Upper lobe of left lung (tissue), 6 donors: ENCODE results near the gene PCSK2. TPM values are rescaled to one million over a fixed set of nuclear protein-coding genes. Genes with fewer than 3 reads are reported as not detected.

Source experiments
- ATAC-seq, 2 donors: fragments of 200-7000 bp; cut with Tn5 transposase; one replicate each; pipeline ENCODE4 v1.9.1; 2022; ENCODE audit warnings: mild to moderate bottlenecking in 2 of 2, moderate library complexity in 2 of 2; ENCODE audit not compliant: low FRiP score in 2 of 2
- DNase-seq, 2 donors: peaks; one replicate each; pipeline ENCODE4 v3.0.0-alpha.2; 2019 to 2020
- H3K27ac ChIP-seq, 4 donors: fragments of 200-600 bp; sonication (generic); one replicate each; pipeline ENCODE4 v1.5.1; 2016 to 2019
- H3K27me3 ChIP-seq, 4 donors: fragments of 200-600 bp; sonication (generic); one replicate each; pipeline ENCODE4 v1.5.1; 2017 to 2019
- H3K36me3 ChIP-seq, 4 donors: fragments of 200-600 bp; sonication (generic); one replicate each; pipeline ENCODE4 v1.5.1; 2016 to 2019
- H3K4me1 ChIP-seq, 4 donors: fragments of 200-600 bp; sonication (generic); one replicate each; pipeline ENCODE4 v1.5.1; 2018 to 2019
- H3K4me3 ChIP-seq, 4 donors: fragments of 200-600 bp; sonication (generic); one replicate each; pipeline ENCODE4 v1.5.1; 2017 to 2019; ENCODE audit warnings: mild to moderate bottlenecking in 2 of 4, moderate library complexity in 1 of 4
- H3K9me3 ChIP-seq, 4 donors: fragments of 200-600 bp; sonication (generic); one replicate each; pipeline ENCODE4 v1.5.1; 2018 to 2019
- CTCF ChIP-seq, 6 experiments: fragments of 450-650 bp in 4 of 6; fragments of 200-600 bp in 2 of 6; sonication (generic) in 2 of 6; IDR thresholded peaks; one replicate each; pipeline ENCODE4 v1.5.1; 2016 to 2019; ENCODE audit warnings: antibody characterized with exemption in 6 of 6
- EP300 ChIP-seq, 4 donors: sonication (generic); formaldehyde crosslinking; IDR thresholded peaks; one replicate each; pipeline ENCODE4 v1.5.1; 2017; ENCODE audit warnings: antibody characterized with exemption in 4 of 4, control low read depth in 2 of 4
- POLR2A ChIP-seq, 4 donors: fragments of 450-650 bp; IDR thresholded peaks; one replicate each; pipeline ENCODE4 v1.5.1; 2016 to 2017; ENCODE audit warnings: antibody characterized with exemption in 4 of 4, mild to moderate bottlenecking in 2 of 4
- POLR2AphosphoS5 ChIP-seq, 2 donors: sonication (generic); formaldehyde crosslinking; IDR thresholded peaks; one replicate each; pipeline ENCODE4 v1.5.1; 2017; ENCODE audit warnings: antibody characterized with exemption in 2 of 2
- WGBS, 2 donors: methylation state at CpG; one replicate each; pipeline ENCODE4 v1.1.5; 2017 to 2018; 5-methylcytosine and 5-hydroxymethylcytosine counted together
- total RNA-seq, 6 donors: library from RNA; depleted of rRNA in 4 of 6; stranded (reverse); fragments of >200 nt in 4 of 6; gene quantifications; one replicate each; pipeline versions ENCODE4 v1.1.0 to v1.2.1, GENCODE V29; 2016 to 2021
- donor health status: DM: no; HTN: no; CAD: no; lungs with moderate emphysema.
- donor health status: DM: no; HTN: yes; CAD: no; lungs with severe emphysema.

The PCSK2 gene
- total RNA-seq, 6 donors from 2014 or later = 1.4 to 75.3 (median 15.9) TPM

DNA sequence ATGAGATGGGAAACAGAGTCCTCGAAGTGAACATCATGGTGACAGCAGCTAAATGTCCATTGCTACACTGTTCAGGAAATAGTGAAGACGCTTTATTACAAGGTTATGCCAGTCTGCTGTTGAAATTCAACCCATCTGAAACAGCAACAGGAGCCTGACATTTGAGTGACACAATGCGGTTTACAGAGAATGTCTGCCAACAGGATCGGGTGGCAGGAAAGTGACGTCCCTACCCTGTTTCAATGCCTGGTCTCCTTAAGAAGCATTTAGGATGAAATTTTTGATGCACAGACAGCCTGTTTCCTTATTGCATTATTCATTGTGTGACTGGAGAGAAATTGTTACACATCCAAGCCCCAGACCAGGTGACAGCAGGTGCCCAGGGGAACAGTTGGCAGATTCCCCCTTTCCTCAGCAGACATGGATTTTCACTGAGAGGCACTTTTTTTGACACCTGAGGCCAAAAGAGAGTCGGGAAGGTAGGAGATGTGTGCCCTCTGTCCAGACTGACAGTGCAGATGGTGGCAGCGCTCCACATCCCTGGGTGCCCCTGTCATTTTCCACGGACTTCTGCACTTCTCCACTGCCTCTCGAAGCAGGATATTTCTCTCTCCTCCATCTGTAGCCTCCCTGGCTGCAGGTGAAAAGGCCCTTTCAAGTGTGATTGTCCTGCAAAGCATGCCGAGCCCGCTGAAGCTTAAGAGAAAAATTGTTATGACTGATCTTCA, 216.5 kb downstream of the PCSK2 start:
- no peak overlapping the region for H3K4me3 ChIP-seq
- no peaks in the 10 kb centered on the region for H3K9me3 ChIP-seq
- no peak for ATAC-seq
- no peaks in the 10 kb centered on the region for H3K27me3 ChIP-seq
- DNase-seq = no peak
- H3K27ac ChIP-seq = no peak overlapping the region
- H3K36me3 ChIP-seq = no peaks in the 10 kb centered on the region
- WGBS, 2 donors = 57 to 65% methylated on average over 11 of the region's 11 CpGs
- no peak for TF ChIP-seq CTCF (IDR thresholded peaks at IDR 0.05)
- no peak for TF ChIP-seq POLR2A (IDR thresholded peaks at IDR 0.05)
- TF ChIP-seq POLR2AphosphoS5 (IDR thresholded peaks at IDR 0.05) = no peak
- no peak for TF ChIP-seq EP300 (IDR thresholded peaks at IDR 0.05)
- no peaks in the 10 kb centered on the region for H3K4me1 ChIP-seq

GRCh38 chr20:17444091-17444490, 217.3 kb downstream of the PCSK2 start:
- H3K27ac ChIP-seq = no peak overlapping the region
- no peak for DNase-seq
- H3K36me3 ChIP-seq = no peaks in the 10 kb centered on the region
- no peak for TF ChIP-seq CTCF (IDR thresholded peaks at IDR 0.05)
- TF ChIP-seq POLR2AphosphoS5 (IDR thresholded peaks at IDR 0.05) = no peak
- TF ChIP-seq POLR2A (IDR thresholded peaks at IDR 0.05) = no peak
- no peak for TF ChIP-seq EP300 (IDR thresholded peaks at IDR 0.05)
- WGBS, 2 donors = 37 to 43% methylated on average over 2 of the region's 2 CpGs
- no peak overlapping the region for H3K4me3 ChIP-seq
- no peaks in the 10 kb centered on the region for H3K27me3 ChIP-seq
- no peaks in the 10 kb centered on the region for H3K4me1 ChIP-seq
- no peaks in the 10 kb centered on the region for H3K9me3 ChIP-seq
- no peak for ATAC-seq

DNA sequence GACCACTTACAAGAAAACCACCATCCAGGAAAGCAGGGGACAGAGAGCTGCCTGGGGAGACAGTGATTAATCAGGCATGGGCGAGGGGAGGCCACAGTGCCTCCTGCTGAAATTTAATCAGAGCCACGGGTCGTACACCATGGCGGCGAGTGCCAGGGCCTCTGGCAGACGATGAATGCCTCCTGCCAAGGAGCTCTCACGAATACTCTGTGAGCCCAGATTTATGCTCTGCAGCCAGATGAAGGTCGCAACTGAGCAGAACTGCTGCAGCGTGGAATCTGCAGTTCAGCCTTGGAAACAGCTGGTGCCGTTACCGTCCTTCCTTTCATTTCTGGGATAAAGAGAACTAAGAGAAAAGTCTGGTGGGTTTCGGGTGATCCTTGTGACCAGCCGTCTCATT, 218.7 kb downstream of the PCSK2 start:
- Histone ChIP-seq H3K4me1 (no peaks in the 10 kb centered on the region), H3K36me3 (no peaks in the 10 kb centered on the region), H3K9me3 (no peaks in the 10 kb centered on the region), H3K27me3 (no peaks in the 10 kb centered on the region), H3K27ac (no peak overlapping the region), H3K4me3 (no peak overlapping the region)
- DNase-seq = peak in 1 of 2 donors; percentile 24
- WGBS, 2 donors = 72 to 78% methylated on average over 13 of the region's 13 CpGs
- TF ChIP-seq POLR2AphosphoS5 (IDR thresholded peaks at IDR 0.05) (no peak), POLR2A (IDR thresholded peaks at IDR 0.05) (no peak), CTCF (IDR thresholded peaks at IDR 0.05) (no peak)
- ATAC-seq = no peak

- TF ChIP-seq CTCF (IDR thresholded peaks at IDR 0.05) (no peak), POLR2AphosphoS5 (IDR thresholded peaks at IDR 0.05) (no peak), POLR2A (IDR thresholded peaks at IDR 0.05) (no peak), EP300 (IDR thresholded peaks at IDR 0.05) (no peak)
- no peaks in the 10 kb centered on the region for H3K36me3 ChIP-seq
- no peaks in the 10 kb centered on the region for H3K9me3 ChIP-seq
- 72 to 78% methylated on average over 4 to 5 of the region's 5 CpGs for WGBS, 2 donors
- H3K27me3 ChIP-seq = no peaks in the 10 kb centered on the region
- DNase-seq (no peak), ATAC-seq (no peak)
- no peak overlapping the region for H3K27ac ChIP-seq
- H3K4me1 ChIP-seq = no peaks in the 10 kb centered on the region
- no peak overlapping the region for H3K4me3 ChIP-seq
Measured at GRCh38 chr20:17446171-17446570, 219.3 kb downstream of the PCSK2 start.

DNA sequence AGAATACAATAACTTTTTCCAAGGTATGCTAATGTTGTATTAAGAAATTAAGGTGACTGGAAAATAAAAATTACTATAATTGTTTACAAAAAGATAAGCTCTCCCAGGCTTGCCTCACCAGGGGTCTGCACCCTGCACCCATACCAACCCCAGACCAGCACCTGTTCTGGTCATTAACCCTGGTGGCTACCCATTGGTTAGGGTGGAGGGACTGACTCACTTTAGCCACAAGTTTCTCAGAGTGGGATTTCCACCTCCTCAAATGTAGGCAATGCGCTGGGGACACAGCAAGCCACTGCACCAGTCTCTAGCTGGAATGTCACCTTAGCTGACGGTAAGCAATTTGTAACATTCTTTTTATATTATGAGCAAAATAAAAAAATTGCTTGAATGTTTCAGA, 221.2 kb downstream of the PCSK2 start:
- no peak overlapping the region for H3K27ac ChIP-seq
- ATAC-seq = no peak
- no peak for TF ChIP-seq POLR2A (IDR thresholded peaks at IDR 0.05)
- no peak for TF ChIP-seq CTCF (IDR thresholded peaks at IDR 0.05)
- 94 to 96% methylated on average over 2 of the region's 2 CpGs for WGBS, 2 donors
- no peaks in the 10 kb centered on the region for H3K36me3 ChIP-seq
- no peaks in the 10 kb centered on the region for H3K4me1 ChIP-seq
- no peaks in the 10 kb centered on the region for H3K27me3 ChIP-seq
- H3K9me3 ChIP-seq = no peaks in the 10 kb centered on the region
- no peak overlapping the region for H3K4me3 ChIP-seq
- DNase-seq = no peak
